Tibial nerve (tissue), 4 donors: ENCODE measurements around the gene MKLN1. TPM values are rescaled to one million over a fixed set of nuclear protein-coding genes. Genes with fewer than 3 reads are reported as not detected.
A peak's percentile ranks its signal among the peaks of the same experiment; 100 is the strongest.

Experiments used
- DNase-seq, 2 donors: peaks; one replicate each; pipeline ENCODE4 v3.0.0-alpha.2; 2019; ENCODE audit warnings: low spot score in 2 of 2
- H3K27ac ChIP-seq, 4 donors: fragments of 200-600 bp; sonication (generic) in 3 of 4; one replicate each; pipeline ENCODE4 v1.5.1; 2017 to 2019; ENCODE audit warnings: mild to moderate bottlenecking in 1 of 4
- H3K27me3 ChIP-seq, 2 donors: fragments of 200-600 bp; sonication (generic) in 1 of 2; one replicate each; pipeline versions ENCODE4 v1.5.1 to v1.6.0; 2017 to 2019
- H3K36me3 ChIP-seq, 3 donors: fragments of 200-600 bp; sonication (generic); one replicate each; pipeline ENCODE4 v1.5.1; 2018 to 2019
- H3K4me1 ChIP-seq, 4 donors: fragments of 200-600 bp; sonication (generic) in 3 of 4; one replicate each; pipeline ENCODE4 v1.5.1; 2017 to 2019
- H3K4me3 ChIP-seq, 4 donors: fragments of 200-600 bp; sonication (generic) in 3 of 4; one replicate each; pipeline ENCODE4 v1.5.1; 2017 to 2019; ENCODE audit warnings: mild to moderate bottlenecking in 1 of 4, moderate library complexity in 1 of 4
- H3K9me3 ChIP-seq, 4 donors: fragments of 200-600 bp; sonication (generic) in 3 of 4; one replicate each; pipeline ENCODE4 v1.5.1; 2017 to 2019
- EP300 ChIP-seq, 2 donors: sonication (generic); formaldehyde crosslinking; IDR thresholded peaks; one replicate each; pipeline ENCODE4 v1.6.1; 2017; ENCODE audit warnings: antibody characterized with exemption in 2 of 2, mild to moderate bottlenecking in 1 of 2
- POLR2A ChIP-seq, 2 donors: fragments of 450-650 bp; IDR thresholded peaks; one replicate each; pipeline ENCODE4 v1.6.1; 2017; ENCODE audit warnings: antibody characterized with exemption in 2 of 2, mild to moderate bottlenecking in 2 of 2, moderate library complexity in 2 of 2
- WGBS, 2 donors: methylation state at CpG; one replicate each; pipeline ENCODE4 v1.1.5; 2018; 5-methylcytosine and 5-hydroxymethylcytosine counted together
- total RNA-seq, 4 donors: library from RNA; depleted of rRNA; stranded (reverse); fragments of >200 nt; gene quantifications; one replicate each; pipeline ENCODE4 v1.1.0, GENCODE V29; 2016
- TF ChIP-seq, protein P1 (sequence below), 5 experiments: fragments of 200-600 bp in 3 of 5; fragments of 450-650 bp in 2 of 5; sonication (generic) in 3 of 5; IDR thresholded peaks; one replicate each; pipeline ENCODE4 v1.5.1; 2016 to 2019; ENCODE audit warnings: antibody characterized with exemption in 5 of 5, mild to moderate bottlenecking in 3 of 5, moderate library complexity in 2 of 5

MKLN1 gene
- total RNA-seq, 4 donors from 2014 or later: 86.4 to 143 (median 95.0) TPM

DNA sequence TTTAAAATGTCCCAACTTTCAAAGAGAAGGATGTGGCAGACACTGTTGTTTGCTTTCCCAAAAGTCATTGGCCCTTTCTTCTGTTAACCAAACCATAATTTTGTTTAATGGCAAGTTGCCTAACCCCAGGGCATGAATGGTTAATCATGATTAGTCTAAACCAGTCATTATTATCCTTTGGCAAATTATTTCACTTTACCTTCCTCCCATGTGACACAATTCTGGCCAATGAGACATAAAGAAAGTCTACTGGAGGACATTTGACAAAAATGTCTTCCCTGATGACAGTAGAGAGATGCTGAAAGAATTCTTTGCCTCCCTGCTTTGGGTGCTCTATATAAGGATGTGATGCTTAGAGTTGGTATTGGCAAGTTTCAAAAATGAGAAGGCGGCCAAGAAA lies 126.8 kb downstream of the MKLN1 start:
- no peaks in the 10 kb centered on the region for H3K27me3 ChIP-seq
- H3K4me3 ChIP-seq: no peak overlapping the region
- WGBS, 2 donors: 76 to 93% methylated on average over 1 of the region's 1 CpG
- DNase-seq: no peak
- TF ChIP-seq EP300 (IDR thresholded peaks at IDR 0.05): no peak
- no peak for TF ChIP-seq POLR2A (IDR thresholded peaks at IDR 0.05)
- TF ChIP-seq, protein P1, sequence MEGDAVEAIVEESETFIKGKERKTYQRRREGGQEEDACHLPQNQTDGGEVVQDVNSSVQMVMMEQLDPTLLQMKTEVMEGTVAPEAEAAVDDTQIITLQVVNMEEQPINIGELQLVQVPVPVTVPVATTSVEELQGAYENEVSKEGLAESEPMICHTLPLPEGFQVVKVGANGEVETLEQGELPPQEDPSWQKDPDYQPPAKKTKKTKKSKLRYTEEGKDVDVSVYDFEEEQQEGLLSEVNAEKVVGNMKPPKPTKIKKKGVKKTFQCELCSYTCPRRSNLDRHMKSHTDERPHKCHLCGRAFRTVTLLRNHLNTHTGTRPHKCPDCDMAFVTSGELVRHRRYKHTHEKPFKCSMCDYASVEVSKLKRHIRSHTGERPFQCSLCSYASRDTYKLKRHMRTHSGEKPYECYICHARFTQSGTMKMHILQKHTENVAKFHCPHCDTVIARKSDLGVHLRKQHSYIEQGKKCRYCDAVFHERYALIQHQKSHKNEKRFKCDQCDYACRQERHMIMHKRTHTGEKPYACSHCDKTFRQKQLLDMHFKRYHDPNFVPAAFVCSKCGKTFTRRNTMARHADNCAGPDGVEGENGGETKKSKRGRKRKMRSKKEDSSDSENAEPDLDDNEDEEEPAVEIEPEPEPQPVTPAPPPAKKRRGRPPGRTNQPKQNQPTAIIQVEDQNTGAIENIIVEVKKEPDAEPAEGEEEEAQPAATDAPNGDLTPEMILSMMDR (IDR thresholded peaks at IDR 0.05): no peak
- peaks cover 0 to 16% (median 0%) of the 10 kb centered on the region in 4 donors for H3K4me1 ChIP-seq
- H3K9me3 ChIP-seq: no peaks in the 10 kb centered on the region
- H3K27ac ChIP-seq: peak overlapping the region in 2 of 4 donors; percentile 38 to 59
- H3K36me3 ChIP-seq: peaks cover 0 to 10% (median 0%) of the 10 kb centered on the region in 3 donors

DNA sequence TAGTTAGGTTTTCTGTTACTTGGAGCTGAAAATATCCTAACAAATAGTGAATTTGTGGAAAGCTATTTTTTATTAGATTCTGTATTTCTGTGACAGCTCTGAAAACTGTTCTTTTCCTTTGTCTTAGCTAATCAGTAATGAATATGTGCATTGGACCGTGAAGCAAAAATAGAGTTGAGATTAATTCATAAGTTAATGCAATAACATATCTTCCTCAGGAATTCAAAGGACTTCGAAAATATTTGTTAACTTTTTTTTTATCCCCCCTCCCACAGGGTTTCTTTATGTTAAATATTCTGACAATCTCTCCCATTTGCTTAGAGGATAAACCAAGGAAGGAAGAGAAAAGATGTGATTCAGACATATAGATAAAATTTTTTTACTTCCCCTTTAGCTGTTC lies 127.3 kb downstream of the MKLN1 start:
- DNase-seq: no peak
- Histone ChIP-seq H3K4me3 (no peak overlapping the region), H3K4me1 (peaks cover 0 to 19% (median 0%) of the 10 kb centered on the region in 4 donors), H3K27me3 (no peaks in the 10 kb centered on the region), H3K36me3 (peaks cover 0 to 14% (median 0%) of the 10 kb centered on the region in 3 donors), H3K9me3 (no peaks in the 10 kb centered on the region), H3K27ac (peak overlapping the region in 2 of 4 donors; percentile 59 to 84)
- WGBS, 2 donors: 59 to 70% methylated on average over 2 of the region's 2 CpGs
- TF ChIP-seq EP300 (IDR thresholded peaks at IDR 0.05): no peak
- TF ChIP-seq, protein P1 (IDR thresholded peaks at IDR 0.05): no peak
- no peak for TF ChIP-seq POLR2A (IDR thresholded peaks at IDR 0.05)

DNA sequence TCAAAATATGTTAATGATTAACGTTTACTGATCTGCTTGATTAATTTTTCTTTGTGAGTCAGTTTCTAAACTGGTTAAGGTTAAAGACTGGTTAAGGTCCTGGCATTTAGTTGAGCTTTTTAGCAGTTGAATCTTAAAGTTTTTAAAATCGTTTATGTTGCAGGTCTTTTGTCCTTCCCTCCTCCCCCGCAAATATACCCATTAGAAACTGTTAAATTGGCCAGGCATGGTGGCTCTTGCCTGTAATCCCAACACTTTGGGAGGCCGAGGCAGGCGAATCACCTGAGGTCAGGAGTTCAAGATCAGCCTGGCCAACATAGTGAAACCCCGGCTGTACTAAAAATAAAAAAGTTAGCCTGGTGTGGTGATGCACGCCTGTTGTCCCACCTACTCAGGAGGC lies 127.9 kb downstream of the MKLN1 start:
- Histone ChIP-seq H3K36me3 (peaks cover 0 to 18% (median 0%) of the 10 kb centered on the region in 3 donors), H3K9me3 (no peaks in the 10 kb centered on the region), H3K27ac (peak overlapping the region; percentile 5 to 84 (median 37)), H3K27me3 (no peaks in the 10 kb centered on the region), H3K4me1 (peaks cover 0 to 19% (median 0%) of the 10 kb centered on the region in 4 donors), H3K4me3 (no peak overlapping the region)
- no peak for DNase-seq
- TF ChIP-seq POLR2A (IDR thresholded peaks at IDR 0.05): no peak
- no peak for TF ChIP-seq EP300 (IDR thresholded peaks at IDR 0.05)
- TF ChIP-seq, protein P1 (IDR thresholded peaks at IDR 0.05): no peak
- 54 to 66% methylated on average over 7 of the region's 7 CpGs for WGBS, 2 donors

DNA sequence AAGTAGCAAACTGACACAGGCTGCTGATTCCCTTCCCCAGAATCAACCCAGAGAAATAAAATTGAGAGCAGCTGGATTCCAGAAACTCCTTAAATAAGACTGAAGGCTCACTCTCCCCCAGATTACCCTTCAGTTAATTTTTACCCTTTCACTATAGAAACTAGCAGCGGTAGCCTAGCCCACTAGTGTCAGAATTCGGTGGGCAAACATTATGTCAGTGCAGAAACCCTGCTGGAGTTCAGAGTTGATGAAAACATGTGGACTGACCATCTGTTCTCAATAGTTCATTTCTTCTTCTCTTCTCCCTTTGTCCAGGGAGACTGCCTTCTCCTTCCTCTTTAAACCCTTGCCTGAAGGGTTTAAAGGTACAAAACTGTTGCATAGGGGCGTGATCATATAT lies 128.7 kb downstream of the MKLN1 start:
- DNase-seq: no peak
- TF ChIP-seq, protein P1 (IDR thresholded peaks at IDR 0.05): no peak
- TF ChIP-seq EP300 (IDR thresholded peaks at IDR 0.05) (no peak), POLR2A (IDR thresholded peaks at IDR 0.05) (no peak)
- WGBS, 2 donors: 57 to 65% methylated on average over 3 of the region's 3 CpGs
- Histone ChIP-seq H3K27ac (peak overlapping the region in 3 of 4 donors; percentile 55 to 84 (median 59)), H3K4me1 (peaks cover 0 to 19% (median 0%) of the 10 kb centered on the region in 4 donors), H3K27me3 (no peaks in the 10 kb centered on the region), H3K4me3 (no peak overlapping the region), H3K36me3 (peaks cover 0 to 25% (median 0%) of the 10 kb centered on the region in 3 donors), H3K9me3 (no peaks in the 10 kb centered on the region)

DNA sequence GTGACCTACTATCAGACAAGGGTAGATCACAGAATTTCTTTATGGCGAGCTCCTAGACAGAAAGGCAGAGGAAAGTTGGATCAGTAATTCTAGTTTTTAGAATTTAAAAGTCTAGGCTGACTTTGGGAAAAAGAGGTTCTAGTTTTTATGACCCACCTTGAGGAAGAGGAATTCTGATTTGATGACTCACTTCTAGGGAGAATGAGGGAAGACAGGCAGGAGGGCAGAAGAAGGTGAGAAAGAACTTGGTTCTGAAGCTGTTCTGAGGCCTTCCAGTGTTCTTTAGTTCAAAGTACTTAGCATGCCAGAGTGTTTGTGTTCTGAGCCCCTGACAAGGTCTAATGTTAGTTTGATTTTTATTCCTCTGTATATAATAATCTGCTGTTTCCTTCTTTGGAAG lies 131.6 kb downstream of the MKLN1 start:
- no peak for DNase-seq
- Histone ChIP-seq H3K27me3 (no peaks in the 10 kb centered on the region), H3K4me1 (peaks cover 0 to 17% (median 0%) of the 10 kb centered on the region in 4 donors), H3K9me3 (no peaks in the 10 kb centered on the region), H3K4me3 (no peak overlapping the region), H3K36me3 (peaks cover 0 to 50% (median 0%) of the 10 kb centered on the region in 3 donors), H3K27ac (no peak overlapping the region)
- 94 to 97% methylated on average over 1 of the region's 1 CpG for WGBS, 2 donors
- TF ChIP-seq EP300 (IDR thresholded peaks at IDR 0.05): no peak
- TF ChIP-seq, protein P1 (IDR thresholded peaks at IDR 0.05): no peak
- TF ChIP-seq POLR2A (IDR thresholded peaks at IDR 0.05): no peak
